NB4 (cell line): Measurements from ENCODE around the gene ANAPC10.

Source experiments
- CTCF ChIP-seq: IDR thresholded peaks from one replicate; pipeline ENCODE4 v1.5.1; 2012; ENCODE audit warnings: low read depth, low read length
- MAX ChIP-seq: IDR thresholded peaks from 2 replicates; pipeline ENCODE4 v1.6.1; 2011; ENCODE audit warnings: low read depth, low read length
- POLR2A ChIP-seq: IDR thresholded peaks from 2 replicates; pipeline ENCODE4 v1.6.1; 2011; ENCODE audit warnings: mild to moderate bottlenecking; ENCODE audit not compliant: insufficient read length; ENCODE audit errors: extremely low read depth

GRCh38 chr4:145076469-145076855, 21.5 kb downstream of the ANAPC10 start:
- TF ChIP-seq CTCF, result no peak
- TF ChIP-seq MAX, result no peak
- no peak for TF ChIP-seq POLR2A
